ENCODE measurements around the gene MLLT3. TPM values are rescaled to one million over a fixed set of nuclear protein-coding genes. Genes with fewer than 3 reads are reported as not detected.
A peak's percentile ranks its signal among the peaks of the same experiment; 100 is the strongest.

The MLLT3 gene
- total and polyA plus RNA-seq, 2 donors (not counting 1 experiment from before 2014, with no cell fraction given) = 37.3 to 43.8 TPM

DNA sequence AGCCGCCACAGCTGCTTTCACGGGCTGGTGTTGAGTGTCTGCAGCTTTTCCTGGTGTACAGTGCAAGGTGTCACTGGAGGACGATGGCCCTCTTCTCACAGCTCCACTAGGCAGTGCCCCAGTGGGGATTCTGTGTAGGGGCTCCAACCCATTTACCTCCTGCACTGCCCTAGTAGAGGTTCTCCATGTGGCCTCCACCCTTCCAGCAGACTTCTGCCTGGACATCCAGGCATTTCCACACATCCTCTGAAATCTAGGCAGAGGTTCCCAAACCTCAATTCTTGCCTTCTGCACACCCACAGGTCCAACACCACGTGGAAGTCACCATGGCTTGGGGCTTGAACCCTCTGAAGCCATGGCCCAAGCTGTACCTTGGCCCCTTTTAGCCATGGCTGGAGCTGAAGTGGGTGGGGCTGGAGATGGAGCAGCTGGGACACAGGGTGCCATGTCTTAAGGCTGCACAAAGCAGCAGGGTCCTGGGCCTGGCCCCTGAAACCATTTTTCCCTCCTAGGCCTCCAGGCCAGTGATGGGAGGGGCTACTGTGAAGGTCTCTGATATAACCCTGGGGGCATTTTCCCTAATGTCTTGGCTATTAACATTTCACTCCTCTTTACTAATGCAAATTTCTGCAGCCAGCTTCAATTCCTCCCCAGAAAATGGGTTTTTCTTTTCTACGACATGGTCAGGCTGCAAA, 82.0 kb downstream of the MLLT3 start:
- no peak for DNase-seq (ENCODE audit: low read depth in 2 of 2)
- no peak for TF ChIP-seq EZH2 (IDR thresholded peaks at IDR 0.05; ENCODE audit: low read length, missing control alignments)
- TF ChIP-seq, protein P1, sequence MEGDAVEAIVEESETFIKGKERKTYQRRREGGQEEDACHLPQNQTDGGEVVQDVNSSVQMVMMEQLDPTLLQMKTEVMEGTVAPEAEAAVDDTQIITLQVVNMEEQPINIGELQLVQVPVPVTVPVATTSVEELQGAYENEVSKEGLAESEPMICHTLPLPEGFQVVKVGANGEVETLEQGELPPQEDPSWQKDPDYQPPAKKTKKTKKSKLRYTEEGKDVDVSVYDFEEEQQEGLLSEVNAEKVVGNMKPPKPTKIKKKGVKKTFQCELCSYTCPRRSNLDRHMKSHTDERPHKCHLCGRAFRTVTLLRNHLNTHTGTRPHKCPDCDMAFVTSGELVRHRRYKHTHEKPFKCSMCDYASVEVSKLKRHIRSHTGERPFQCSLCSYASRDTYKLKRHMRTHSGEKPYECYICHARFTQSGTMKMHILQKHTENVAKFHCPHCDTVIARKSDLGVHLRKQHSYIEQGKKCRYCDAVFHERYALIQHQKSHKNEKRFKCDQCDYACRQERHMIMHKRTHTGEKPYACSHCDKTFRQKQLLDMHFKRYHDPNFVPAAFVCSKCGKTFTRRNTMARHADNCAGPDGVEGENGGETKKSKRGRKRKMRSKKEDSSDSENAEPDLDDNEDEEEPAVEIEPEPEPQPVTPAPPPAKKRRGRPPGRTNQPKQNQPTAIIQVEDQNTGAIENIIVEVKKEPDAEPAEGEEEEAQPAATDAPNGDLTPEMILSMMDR (conservative IDR thresholded peaks at IDR 0.05 in 1 of 2, IDR thresholded peaks at IDR 0.05 in 1 of 2; ENCODE audit: low read depth in 1 of 2, low read length in 2 of 2) = no peak
- peaks cover 2% of the 10 kb centered on the region for H4K20me1 ChIP-seq (ENCODE audit: control insufficient read depth, extremely low read depth, insufficient read depth, low read length)
- no peak overlapping the region for H3K4me2 ChIP-seq (ENCODE audit: extremely low read depth, insufficient read depth, low read length)
- no peak overlapping the region for H3K4me3 ChIP-seq (replicated peaks in 1 of 4; ENCODE audit: control extremely low read depth in 1 of 4, insufficient read depth in 1 of 4, low read depth in 3 of 4, low read length in 4 of 4)
- H3K27ac ChIP-seq (ENCODE audit: insufficient read depth, low read length) = no peak overlapping the region
- no peaks in the 10 kb centered on the region for H3K27me3 ChIP-seq (ENCODE audit: control insufficient read depth, insufficient read depth, low read length)
- no peak overlapping the region for H3K9ac ChIP-seq (ENCODE audit: insufficient read depth, low read length)
- no peaks in the 10 kb centered on the region for H3K79me2 ChIP-seq (ENCODE audit: control insufficient read depth, insufficient read depth, low read length)
- H3K36me3 ChIP-seq (ENCODE audit: control insufficient read depth, insufficient read depth, low read length) = no peaks in the 10 kb centered on the region
- no peaks in the 10 kb centered on the region for H3K9me3 ChIP-seq (ENCODE audit: control insufficient read depth, insufficient read depth, low read depth, low read length)
- H3K4me1 ChIP-seq (ENCODE audit: control insufficient read depth, extremely low read depth, insufficient read depth, low read length) = peaks cover 2% of the 10 kb centered on the region
- H2AFZ ChIP-seq (ENCODE audit: low read length) = no peak overlapping the region

DNA sequence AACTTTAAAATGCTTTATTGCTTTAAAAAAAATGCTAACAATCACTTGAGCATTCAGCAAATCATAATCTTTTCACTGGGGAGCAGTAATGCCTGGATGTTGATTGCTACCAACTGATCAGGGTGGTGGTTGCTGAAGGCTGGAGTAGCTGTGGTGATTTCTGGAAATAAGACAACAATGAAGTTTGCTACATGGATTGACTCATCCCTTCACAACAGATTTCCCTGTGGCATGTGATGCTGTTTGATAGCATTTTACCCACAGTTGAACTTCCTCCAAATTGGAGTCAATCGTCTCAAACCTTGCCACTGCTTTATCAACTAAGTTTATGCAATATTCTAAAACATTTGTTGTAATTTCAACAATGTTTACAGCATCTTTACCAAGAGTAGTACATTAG, 83.3 kb downstream of the MLLT3 start:
- H3K79me2 ChIP-seq (ENCODE audit: control insufficient read depth, insufficient read depth, low read length) = no peaks in the 10 kb centered on the region
- TF ChIP-seq, protein P1 (conservative IDR thresholded peaks at IDR 0.05 in 1 of 2, IDR thresholded peaks at IDR 0.05 in 1 of 2; ENCODE audit: low read depth in 1 of 2, low read length in 2 of 2) = no peak
- no peak for TF ChIP-seq EZH2 (IDR thresholded peaks at IDR 0.05; ENCODE audit: low read length, missing control alignments)
- H3K27me3 ChIP-seq (ENCODE audit: control insufficient read depth, insufficient read depth, low read length) = no peaks in the 10 kb centered on the region
- DNase-seq (ENCODE audit: low read depth in 2 of 2) = peak; percentile 5 to 20
- H3K27ac ChIP-seq (ENCODE audit: insufficient read depth, low read length) = no peak overlapping the region
- H2AFZ ChIP-seq (ENCODE audit: low read length) = no peak overlapping the region
- no peak overlapping the region for H3K4me2 ChIP-seq (ENCODE audit: extremely low read depth, insufficient read depth, low read length)
- no peaks in the 10 kb centered on the region for H3K36me3 ChIP-seq (ENCODE audit: control insufficient read depth, insufficient read depth, low read length)
- no peaks in the 10 kb centered on the region for H3K9me3 ChIP-seq (ENCODE audit: control insufficient read depth, insufficient read depth, low read depth, low read length)
- peaks cover 2% of the 10 kb centered on the region for H3K4me1 ChIP-seq (ENCODE audit: control insufficient read depth, extremely low read depth, insufficient read depth, low read length)
- peaks cover 2% of the 10 kb centered on the region for H4K20me1 ChIP-seq (ENCODE audit: control insufficient read depth, extremely low read depth, insufficient read depth, low read length)
- no peak overlapping the region for H3K4me3 ChIP-seq (replicated peaks in 1 of 4; ENCODE audit: control extremely low read depth in 1 of 4, insufficient read depth in 1 of 4, low read depth in 3 of 4, low read length in 4 of 4)
- no peak overlapping the region for H3K9ac ChIP-seq (ENCODE audit: insufficient read depth, low read length)

- no peaks in the 10 kb centered on the region for H3K79me2 ChIP-seq (ENCODE audit: control insufficient read depth, insufficient read depth, low read length)
- no peak overlapping the region for H3K9ac ChIP-seq (ENCODE audit: insufficient read depth, low read length)
Measured at GRCh38 chr9:20538092-20538491, 84.2 kb downstream of the MLLT3 start.

More at GRCh38 chr9:20538092-20538491, 84.2 kb downstream of the MLLT3 start:
- Histone ChIP-seq H3K36me3 (ENCODE audit: control insufficient read depth, insufficient read depth, low read length) (no peaks in the 10 kb centered on the region), H3K27me3 (ENCODE audit: control insufficient read depth, insufficient read depth, low read length) (no peaks in the 10 kb centered on the region), H3K4me2 (ENCODE audit: extremely low read depth, insufficient read depth, low read length) (no peak overlapping the region), H4K20me1 (ENCODE audit: control insufficient read depth, extremely low read depth, insufficient read depth, low read length) (peaks cover 2% of the 10 kb centered on the region), H3K4me1 (ENCODE audit: control insufficient read depth, extremely low read depth, insufficient read depth, low read length) (peaks cover 2% of the 10 kb centered on the region), H2AFZ (ENCODE audit: low read length) (no peak overlapping the region), H3K4me3 (replicated peaks in 1 of 4; ENCODE audit: control extremely low read depth in 1 of 4, insufficient read depth in 1 of 4, low read depth in 3 of 4, low read length in 4 of 4) (no peak overlapping the region), H3K9me3 (ENCODE audit: control insufficient read depth, insufficient read depth, low read depth, low read length) (no peaks in the 10 kb centered on the region), H3K27ac (ENCODE audit: insufficient read depth, low read length) (no peak overlapping the region)
- no peak for TF ChIP-seq EZH2 (IDR thresholded peaks at IDR 0.05; ENCODE audit: low read length, missing control alignments)
- TF ChIP-seq, protein P1 (conservative IDR thresholded peaks at IDR 0.05 in 1 of 2, IDR thresholded peaks at IDR 0.05 in 1 of 2; ENCODE audit: low read depth in 1 of 2, low read length in 2 of 2) = no peak
- peak in 1 of 2 donors; percentile 20 for DNase-seq (ENCODE audit: low read depth in 2 of 2)
